Gastroesophageal sphincter (tissue), 4 donors: ENCODE data around the gene SMLR1. TPM values are rescaled to one million over a fixed set of nuclear protein-coding genes. Genes with fewer than 3 reads are reported as not detected.

Source experiments
- ATAC-seq: fragments of 150-250 bp; one replicate; pipeline ENCODE4 v1.9.1; 2016; ENCODE audit warnings: mild to moderate bottlenecking, moderate library complexity
- H3K27ac ChIP-seq, 4 donors: fragments of 200-600 bp; sonication (generic) in 3 of 4; 1 replicate in 3 of 4; 2 replicates in 1 of 4; pipeline ENCODE4 v1.5.1; 2016 to 2019
- H3K27me3 ChIP-seq: fragments of 200-600 bp; sonication (generic); one replicate; pipeline ENCODE4 v1.5.1; 2019
- H3K36me3 ChIP-seq, 2 donors: fragments of 200-600 bp; sonication (generic); one replicate each; pipeline ENCODE4 v1.5.1; 2019; ENCODE audit warnings: control low read depth in 1 of 2
- H3K4me1 ChIP-seq, 3 donors: fragments of 200-600 bp; sonication (generic); 1 replicate in 2 of 3; 2 replicates in 1 of 3; pipeline ENCODE4 v1.5.1; 2016 to 2019; ENCODE audit warnings: control low read depth in 2 of 3
- H3K4me3 ChIP-seq, 2 donors: fragments of 200-600 bp; sonication (generic); one replicate each; pipeline ENCODE4 v1.5.1; 2019; ENCODE audit warnings: mild to moderate bottlenecking in 1 of 2, moderate library complexity in 1 of 2
- H3K9me3 ChIP-seq, 3 donors: fragments of 200-600 bp; sonication (generic); one replicate each; pipeline ENCODE4 v1.5.1; 2017 to 2019; ENCODE audit warnings: control low read depth in 2 of 3
- EP300 ChIP-seq: sonication (generic); formaldehyde crosslinking; IDR thresholded peaks from one replicate; pipeline ENCODE4 v1.6.1; 2017; ENCODE audit warnings: antibody characterized with exemption, mild to moderate bottlenecking
- POLR2A ChIP-seq, 2 donors: fragments of 450-650 bp; IDR thresholded peaks; one replicate each; pipeline ENCODE4 v1.6.1; 2017; ENCODE audit warnings: antibody characterized with exemption in 2 of 2, mild to moderate bottlenecking in 2 of 2, moderate library complexity in 1 of 2
- POLR2AphosphoS5 ChIP-seq: sonication (generic); formaldehyde crosslinking; IDR thresholded peaks from one replicate; pipeline ENCODE4 v1.6.1; 2017; ENCODE audit warnings: antibody characterized with exemption
- WGBS, 2 donors: methylation state at CpG; one replicate each; pipeline ENCODE4 v1.1.5; 2018; ENCODE audit warnings: low coverage in 1 of 2; 5-methylcytosine and 5-hydroxymethylcytosine counted together
- total RNA-seq, 4 donors: library from RNA; depleted of rRNA; stranded (reverse); fragments of >200 nt; gene quantifications; one replicate each; pipeline ENCODE4 v1.1.0, GENCODE V29; 2016
- TF ChIP-seq, protein P1 (sequence below), 4 experiments: fragments of 200-600 bp in 2 of 4; fragments of 450-650 bp in 2 of 4; sonication (generic) in 1 of 4; IDR thresholded peaks; one replicate each; pipeline ENCODE4 v1.5.1; 2017 to 2019; ENCODE audit warnings: antibody characterized with exemption in 4 of 4, mild to moderate bottlenecking in 2 of 4, moderate library complexity in 2 of 4

The SMLR1 gene
- total RNA-seq, 4 donors from 2014 or later = not detected

DNA sequence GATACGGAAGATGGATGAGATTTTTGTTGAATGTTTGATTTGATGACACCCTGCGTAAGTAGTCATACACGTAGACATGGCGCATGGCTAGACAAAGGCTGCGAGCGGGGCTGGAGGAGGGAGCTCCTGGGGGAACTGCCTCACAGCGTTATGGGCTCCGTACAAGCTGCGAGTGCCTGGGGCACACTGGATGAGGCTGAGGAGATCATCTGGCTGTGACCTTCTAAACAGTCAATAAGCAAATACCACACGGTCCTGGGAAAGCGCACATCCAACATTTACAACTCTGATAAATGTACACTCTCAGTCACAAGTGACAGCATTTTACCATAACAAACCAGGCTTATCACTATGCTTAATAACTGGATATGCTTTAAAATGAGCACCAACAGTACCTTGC lies 37.1 kb downstream of the SMLR1 start:
- TF ChIP-seq, protein P1, sequence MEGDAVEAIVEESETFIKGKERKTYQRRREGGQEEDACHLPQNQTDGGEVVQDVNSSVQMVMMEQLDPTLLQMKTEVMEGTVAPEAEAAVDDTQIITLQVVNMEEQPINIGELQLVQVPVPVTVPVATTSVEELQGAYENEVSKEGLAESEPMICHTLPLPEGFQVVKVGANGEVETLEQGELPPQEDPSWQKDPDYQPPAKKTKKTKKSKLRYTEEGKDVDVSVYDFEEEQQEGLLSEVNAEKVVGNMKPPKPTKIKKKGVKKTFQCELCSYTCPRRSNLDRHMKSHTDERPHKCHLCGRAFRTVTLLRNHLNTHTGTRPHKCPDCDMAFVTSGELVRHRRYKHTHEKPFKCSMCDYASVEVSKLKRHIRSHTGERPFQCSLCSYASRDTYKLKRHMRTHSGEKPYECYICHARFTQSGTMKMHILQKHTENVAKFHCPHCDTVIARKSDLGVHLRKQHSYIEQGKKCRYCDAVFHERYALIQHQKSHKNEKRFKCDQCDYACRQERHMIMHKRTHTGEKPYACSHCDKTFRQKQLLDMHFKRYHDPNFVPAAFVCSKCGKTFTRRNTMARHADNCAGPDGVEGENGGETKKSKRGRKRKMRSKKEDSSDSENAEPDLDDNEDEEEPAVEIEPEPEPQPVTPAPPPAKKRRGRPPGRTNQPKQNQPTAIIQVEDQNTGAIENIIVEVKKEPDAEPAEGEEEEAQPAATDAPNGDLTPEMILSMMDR (IDR thresholded peaks at IDR 0.05) = no peak
- TF ChIP-seq POLR2AphosphoS5 = no peak
- TF ChIP-seq POLR2A (IDR thresholded peaks at IDR 0.05) = no peak
- no peak for TF ChIP-seq EP300
- no peak for ATAC-seq
- WGBS, 2 donors = 79 to 85% methylated on average over 4 to 10 of the region's 11 CpGs

DNA sequence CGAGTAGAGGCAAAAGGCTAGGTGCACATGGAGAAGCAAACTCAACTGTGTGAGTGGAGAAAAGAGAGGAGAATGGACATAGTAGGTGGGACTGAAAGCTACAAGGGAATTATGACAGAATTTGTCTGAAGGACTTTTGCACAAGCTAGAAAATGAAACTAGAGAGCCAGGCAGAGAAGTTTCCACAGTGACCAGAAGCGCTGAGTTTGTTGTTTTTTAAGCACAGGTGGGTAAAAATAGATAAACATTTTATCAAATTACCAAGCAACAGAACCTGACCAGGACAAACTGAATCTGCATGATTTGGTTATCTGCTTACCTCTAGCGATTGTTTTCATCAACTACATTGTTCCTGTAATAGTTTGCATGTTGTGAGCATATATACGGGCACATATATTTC lies 38.6 kb downstream of the SMLR1 start:
- peaks cover 6 to 83% of the 10 kb centered on the region in 2 donors for H3K36me3 ChIP-seq
- 92 to 100% methylated on average over 3 to 4 of the region's 4 CpGs for WGBS, 2 donors
- ATAC-seq = no peak
- no peaks in the 10 kb centered on the region for H3K9me3 ChIP-seq
- no peaks in the 10 kb centered on the region for H3K27me3 ChIP-seq
- H3K27ac ChIP-seq = no peak overlapping the region
- H3K4me1 ChIP-seq = no peaks in the 10 kb centered on the region
- H3K4me3 ChIP-seq = no peak overlapping the region
- TF ChIP-seq POLR2A (IDR thresholded peaks at IDR 0.05) = no peak
- TF ChIP-seq, protein P1 (IDR thresholded peaks at IDR 0.05) = no peak
- TF ChIP-seq POLR2AphosphoS5 = no peak
- no peak for TF ChIP-seq EP300

More for the DNA sequence above, 37.1 kb downstream of the SMLR1 start:
- Histone ChIP-seq H3K9me3 (no peaks in the 10 kb centered on the region), H3K27me3 (no peaks in the 10 kb centered on the region), H3K4me1 (no peaks in the 10 kb centered on the region), H3K4me3 (no peak overlapping the region), H3K36me3 (peaks cover 6 to 78% of the 10 kb centered on the region in 2 donors), H3K27ac (no peak overlapping the region)

DNA sequence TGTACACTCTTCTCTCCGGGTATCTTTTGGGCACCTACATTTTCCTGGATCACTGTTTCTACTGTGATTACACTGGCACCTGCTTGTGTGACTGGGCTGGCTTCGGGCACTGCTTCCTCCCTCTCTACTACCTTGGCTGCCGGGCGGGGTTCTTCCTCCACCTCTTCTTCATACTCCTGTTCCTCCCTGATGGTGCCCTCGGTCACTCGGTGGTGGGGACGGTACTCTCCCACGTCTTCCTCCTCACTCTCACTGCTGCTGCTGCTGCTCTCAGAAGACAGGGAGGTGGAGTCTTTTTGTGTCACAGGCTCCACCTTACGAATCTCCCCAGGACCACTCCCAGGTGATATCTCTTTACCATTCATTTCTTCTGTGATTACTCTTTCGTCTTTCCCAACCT lies 42.5 kb downstream of the SMLR1 start:
- H3K9me3 ChIP-seq = no peaks in the 10 kb centered on the region
- peaks cover 6 to 44% of the 10 kb centered on the region in 2 donors for H3K36me3 ChIP-seq
- TF ChIP-seq, protein P1 (IDR thresholded peaks at IDR 0.05) = no peak
- TF ChIP-seq POLR2AphosphoS5 (no peak), EP300 (no peak), POLR2A (IDR thresholded peaks at IDR 0.05) (no peak)
- ATAC-seq = no peak
- no peak overlapping the region for H3K27ac ChIP-seq
- WGBS, 2 donors = 80 to 94% methylated on average over 1 to 8 of the region's 10 CpGs
- H3K4me3 ChIP-seq = no peak overlapping the region
- H3K27me3 ChIP-seq = no peaks in the 10 kb centered on the region
- H3K4me1 ChIP-seq = peaks cover 0 to 12% (median 0%) of the 10 kb centered on the region in 3 donors

- no peaks in the 10 kb centered on the region for H3K27me3 ChIP-seq
- H3K36me3 ChIP-seq = peaks cover 6 to 41% of the 10 kb centered on the region in 2 donors
- no peak overlapping the region for H3K27ac ChIP-seq
- TF ChIP-seq, protein P1 (IDR thresholded peaks at IDR 0.05) = no peak
- TF ChIP-seq EP300 = no peak
- no peak for TF ChIP-seq POLR2AphosphoS5
- TF ChIP-seq POLR2A (IDR thresholded peaks at IDR 0.05) = no peak
- H3K9me3 ChIP-seq = no peaks in the 10 kb centered on the region
- H3K4me1 ChIP-seq = peaks cover 0 to 12% (median 0%) of the 10 kb centered on the region in 3 donors
- 79 to 92% methylated on average over 6 to 7 of the region's 9 CpGs for WGBS, 2 donors
- ATAC-seq = no peak
- no peak overlapping the region for H3K4me3 ChIP-seq
These were observed 43.1 kb downstream of the SMLR1 start for GRCh38 chr6:130870179-130870880.
